HCT116 (cell line): Measurements from ENCODE around the gene WDR44. TPM values are rescaled to one million over a fixed set of nuclear protein-coding genes. Genes with fewer than 3 reads are reported as not detected.

Source experiments
- ATAC-seq: fragments of 200-7000 bp; cut with Tn5 transposase; 2 replicates; pipeline ENCODE4 v1.9.1; 2020; ENCODE audit warnings: mild to moderate bottlenecking, moderate library complexity
- BruUV-seq: library from RNA; stranded (reverse); fragments of 400-500 nt; replicated peaks from 2 replicates; lab custom pipeline; 2021; lab: Mats Ljungman, UMichigan
- CTCF ChIA-PET: fragments of 300-600 bp; sonication (Branson Sonifier 250); formaldehyde crosslinking; loops from one replicate; lab custom pipeline; 2021; ENCODE audit warnings: antibody characterized with exemption; lab: Charles Lee
- POLR2A ChIA-PET: fragments of 300-600, 350-600 bp; sonication (Branson Sonifier 250); formaldehyde crosslinking; loops from one replicate; lab custom pipeline; 2021; ENCODE audit warnings: antibody characterized with exemption; lab: Charles Lee
- RAD21 ChIA-PET, 2 experiments: fragments of 300-600 bp; sonication (Branson Sonifier 250); formaldehyde crosslinking; loops; one replicate each; lab custom pipeline; 2023; ENCODE audit warnings: low total read pairs in 2 of 2; ENCODE audit not compliant: uncharacterized antibody in 2 of 2, unreplicated experiment in 2 of 2, low non-redundant PET in 1 of 2; lab: Charles Lee
- DNase-seq: peaks from one replicate; pipeline ENCODE4 v3.0.0-alpha.2; 2010; ENCODE audit warnings: low read depth, low spot score
- H2AFZ ChIP-seq: fragments of 200-600 bp; shearing (Covaris generic), sonication (generic); 2 replicates; pipeline ENCODE4 v1.6.1; 2017; ENCODE audit warnings: low read depth, mixed run types, mixed read lengths, antibody characterized with exemption, low read length; ENCODE audit not compliant: poor library complexity, severe bottlenecking
- H3K27ac ChIP-seq: 2 replicates; pipeline ENCODE4 v1.5.1; 2012; ENCODE audit warnings: low read depth, low read length
- H3K27me3 ChIP-seq: fragments of 200-600 bp; sonication (generic); 2 replicates; pipeline ENCODE4 v1.6.1; 2016; ENCODE audit warnings: mixed run types, low read length, mixed read lengths; ENCODE audit not compliant: insufficient read depth
- H3K36me3 ChIP-seq, 2 experiments: fragments of 200-500 bp in 1 of 2; fragments of 200-600 bp in 1 of 2; sonication (Bioruptor generic) in 1 of 2; sonication (generic) in 1 of 2; 2 replicates each; pipeline versions ENCODE4 v1.5.1 to v1.6.1; 2014 to 2016; ENCODE audit warnings: low read length in 2 of 2, inconsistent platforms in 1 of 2, mixed read lengths in 1 of 2, mixed run types in 1 of 2; ENCODE audit not compliant: insufficient read depth in 2 of 2, control insufficient read depth in 1 of 2
- H3K4me1 ChIP-seq, 2 experiments: fragments of 200-600 bp in 1 of 2; sonication (generic) in 1 of 2; 2 replicates each; pipeline versions ENCODE4 v1.5.1 to v1.6.1; 2012 to 2017; ENCODE audit warnings: low read length in 2 of 2, inconsistent platforms in 1 of 2, mild to moderate bottlenecking in 1 of 2, mixed read lengths in 1 of 2, mixed run types in 1 of 2, moderate library complexity in 1 of 2; ENCODE audit not compliant: insufficient read depth in 2 of 2, control insufficient read depth in 1 of 2
- H3K4me2 ChIP-seq: fragments of 200-600 bp; sonication (generic); 2 replicates; pipeline ENCODE4 v1.6.1; 2017; ENCODE audit warnings: mixed run types, low read length, mixed read lengths
- H3K4me3 ChIP-seq, 2 experiments: fragments of 200-600 bp in 1 of 2; sonication (generic) in 1 of 2; replicated peaks in 1 of 2; 2 replicates each; pipeline ENCODE4 v1.5.1; 2011 to 2016; ENCODE audit warnings: low read length in 2 of 2, control low read depth in 1 of 2, low read depth in 1 of 2, mild to moderate bottlenecking in 1 of 2, mixed read lengths in 1 of 2, mixed run types in 1 of 2
- H3K79me2 ChIP-seq: fragments of 200-600 bp; sonication (generic); 2 replicates; pipeline ENCODE4 v1.6.1; 2017; ENCODE audit warnings: mild to moderate bottlenecking, mixed run types, low read length, moderate library complexity, mixed read lengths; ENCODE audit not compliant: insufficient read depth
- H3K9ac ChIP-seq: fragments of 200-600 bp; sonication (generic); 2 replicates; pipeline ENCODE4 v1.6.1; 2016; ENCODE audit warnings: low read length, mixed read lengths
- H3K9me2 ChIP-seq: fragments of 200-600 bp; sonication (generic), shearing (Covaris generic); 2 replicates; pipeline ENCODE4 v1.6.1; 2017; ENCODE audit warnings: mixed run types, mild to moderate bottlenecking, moderate library complexity; ENCODE audit not compliant: insufficient read depth
- H3K9me3 ChIP-seq, 2 experiments: fragments of 200-500 bp in 1 of 2; fragments of 200-600 bp in 1 of 2; sonication (Bioruptor generic) in 1 of 2; sonication (generic) in 1 of 2; 2 replicates each; pipeline ENCODE4 v1.6.1; 2014 to 2017; ENCODE audit warnings: low read length in 2 of 2, mixed read lengths in 2 of 2, inconsistent platforms in 1 of 2, low read depth in 1 of 2, mild to moderate bottlenecking in 1 of 2, mixed run types in 1 of 2, moderate library complexity in 1 of 2; ENCODE audit not compliant: control insufficient read depth in 1 of 2, insufficient read depth in 1 of 2
- H4K20me1 ChIP-seq: fragments of 200-600 bp; sonication (generic), shearing (Covaris generic); 2 replicates; pipeline ENCODE4 v1.6.1; 2017; ENCODE audit warnings: mixed run types, mild to moderate bottlenecking, moderate library complexity; ENCODE audit not compliant: insufficient read depth
- CBX3 ChIP-seq: IDR thresholded peaks from 2 replicates; pipeline ENCODE4 v1.6.1; 2012; ENCODE audit warnings: low read depth
- CEBPB ChIP-seq: IDR thresholded peaks from 2 replicates; pipeline ENCODE4 v1.6.1; 2012; ENCODE audit warnings: low read depth
- EZH2phosphoT487 ChIP-seq: fragments of 200-600 bp; IDR thresholded peaks from 2 replicates; pipeline ENCODE4 v1.6.1; 2018; ENCODE audit warnings: antibody characterized with exemption, borderline replicate concordance
- MAX ChIP-seq: IDR thresholded peaks from 2 replicates; pipeline ENCODE4 v1.6.1; 2012
- SIN3A ChIP-seq: IDR thresholded peaks from 2 replicates; pipeline ENCODE4 v1.6.1; 2012; ENCODE audit warnings: low read depth
- TCF7L2 ChIP-seq: IDR thresholded peaks from 2 replicates; pipeline ENCODE4 v1.7.0; 2011; ENCODE audit warnings: borderline replicate concordance, inconsistent platforms; ENCODE audit not compliant: insufficient read depth, insufficient read length; ENCODE audit errors: extremely low read depth
- YY1 ChIP-seq: IDR thresholded peaks from 2 replicates; pipeline ENCODE4 v1.6.1; 2011; ENCODE audit warnings: low read length, low read depth, moderate library complexity, mild to moderate bottlenecking; ENCODE audit not compliant: insufficient replicate concordance; ENCODE audit errors: extremely low read depth
- ZFX ChIP-seq: fragments of 450-650 bp; IDR thresholded peaks from 2 replicates; pipeline ENCODE4 v1.6.1; 2017
- intact Hi-C: fragments of 100-400 bp; cut with micrococcal nuclease; formaldehyde crosslinking; loops from 2 replicates; pipeline ENCODE4 v1.10.0; 2022
- total RNA-seq: library from RNA; stranded (reverse); gene quantifications from one replicate; pipeline ENCODE4 v1.2.1, GENCODE V29; 2021; ENCODE audit not compliant: unreplicated experiment
- TF ChIP-seq, protein P1 (sequence below): IDR thresholded peaks from 2 replicates; pipeline ENCODE4 v1.6.1; 2011; ENCODE audit warnings: mild to moderate bottlenecking, low read length, moderate library complexity; ENCODE audit not compliant: insufficient replicate concordance; ENCODE audit errors: extremely low read depth

Gene WDR44
- total RNA-seq, 1 experiment from 2014 or later = 12.2 TPM

DNA sequence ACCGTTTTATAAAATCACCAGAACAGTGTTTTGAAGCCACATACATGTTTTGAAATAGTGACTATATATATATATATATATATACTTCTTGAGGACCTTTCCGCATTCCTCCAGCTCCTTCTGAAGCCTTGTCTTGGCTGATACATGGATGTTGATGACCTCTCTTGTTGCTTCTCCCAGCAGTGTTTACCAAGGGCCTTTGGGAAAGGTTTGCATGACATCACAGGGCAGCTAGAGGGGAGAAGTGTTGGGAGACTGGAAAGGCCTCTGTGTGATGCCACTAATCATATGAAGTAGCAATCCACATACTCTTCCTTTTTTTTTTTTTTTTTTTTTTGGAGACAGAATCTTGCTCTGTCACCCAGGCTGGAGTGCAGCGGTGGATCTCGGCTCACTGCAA is 22.5 kb downstream of the WDR44 start (continued):
- TF ChIP-seq YY1 (no peak), TCF7L2 (no peak), EZH2phosphoT487 (no peak), CBX3 (no peak), SIN3A (no peak), CEBPB (no peak), MAX (no peak)
- TF ChIP-seq, protein P1, sequence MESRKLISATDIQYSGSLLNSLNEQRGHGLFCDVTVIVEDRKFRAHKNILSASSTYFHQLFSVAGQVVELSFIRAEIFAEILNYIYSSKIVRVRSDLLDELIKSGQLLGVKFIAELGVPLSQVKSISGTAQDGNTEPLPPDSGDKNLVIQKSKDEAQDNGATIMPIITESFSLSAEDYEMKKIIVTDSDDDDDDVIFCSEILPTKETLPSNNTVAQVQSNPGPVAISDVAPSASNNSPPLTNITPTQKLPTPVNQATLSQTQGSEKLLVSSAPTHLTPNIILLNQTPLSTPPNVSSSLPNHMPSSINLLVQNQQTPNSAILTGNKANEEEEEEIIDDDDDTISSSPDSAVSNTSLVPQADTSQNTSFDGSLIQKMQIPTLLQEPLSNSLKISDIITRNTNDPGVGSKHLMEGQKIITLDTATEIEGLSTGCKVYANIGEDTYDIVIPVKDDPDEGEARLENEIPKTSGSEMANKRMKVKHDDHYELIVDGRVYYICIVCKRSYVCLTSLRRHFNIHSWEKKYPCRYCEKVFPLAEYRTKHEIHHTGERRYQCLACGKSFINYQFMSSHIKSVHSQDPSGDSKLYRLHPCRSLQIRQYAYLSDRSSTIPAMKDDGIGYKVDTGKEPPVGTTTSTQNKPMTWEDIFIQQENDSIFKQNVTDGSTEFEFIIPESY = no peak

GRCh38 chrX:118370921-118371624 is 25.2 kb downstream of the WDR44 start:
- TF ChIP-seq ZFX = no peak
- CTCF ChIA-PET = no interaction called here

More at GRCh38 chrX:118370921-118371624, 25.2 kb downstream of the WDR44 start:
- Histone ChIP-seq H4K20me1 (no peaks in the 10 kb centered on the region), H3K27ac (no peak overlapping the region), H3K4me2 (no peak overlapping the region), H3K36me3 (no peaks in the 10 kb centered on the region), H3K4me3 (no peak overlapping the region), H2AFZ (no peak overlapping the region), H3K4me1 (no peaks in the 10 kb centered on the region), H3K79me2 (no peaks in the 10 kb centered on the region), H3K27me3 (no peaks in the 10 kb centered on the region), H3K9ac (no peak overlapping the region), H3K9me3 (no peaks in the 10 kb centered on the region), H3K9me2 (no peaks in the 10 kb centered on the region)
- ChIA-PET POLR2A (no interaction called here), RAD21 (no interaction called here)
- BruUV-seq = no TSS peak
- intact Hi-C loops = no loop called here
- DNase-seq (no peak), ATAC-seq (no peak)
